HG03045 (cell line): ENCODE results near the gene L3MBTL2.
"Not testable (repeated sequence)": the region's sequence is repeated elsewhere in the genome, so short reads cannot be mapped to it uniquely, and the experiment has no call there.

Experiments used
- ATAC-seq: cut with Tn5 transposase; IDR thresholded peaks from one replicate; pipeline ENCODE4 v1.9.1; 2021; ENCODE audit warnings: mild to moderate bottlenecking, moderate library complexity; ENCODE audit not compliant: unreplicated experiment

The L3MBTL2 gene

GRCh38 chr22:41240377-41241132 lies 35.4 kb downstream of the L3MBTL2 start, which contains the start of gene CHADL:
Gene CHADL (minus strand): TSS chr22:41240931. CDS start chr22:41240881, 50 bp downstream.
- ATAC-seq: no peak

GRCh38 chr22:41241133-41241676 lies 36.1 kb downstream of the L3MBTL2 start:
- no peak for ATAC-seq

GRCh38 chr22:41242396-41243117 lies 37.4 kb downstream of the L3MBTL2 start:
- ATAC-seq: no peak

- ATAC-seq: no peak
These were observed 38.2 kb downstream of the L3MBTL2 start for GRCh38 chr22:41243361-41243760.

- ATAC-seq: no peak
These were observed 40.9 kb downstream of the L3MBTL2 start for GRCh38 chr22:41245917-41246499.

- no peak for ATAC-seq
These were observed 42.6 kb downstream of the L3MBTL2 start for GRCh38 chr22:41247703-41248102.

GRCh38 chr22:41248314-41248713 lies 43.2 kb downstream of the L3MBTL2 start:
- no peak for ATAC-seq

- no peak for ATAC-seq
These were observed 43.6 kb downstream of the L3MBTL2 start for GRCh38 chr22:41248758-41249157.

- ATAC-seq: no peak
These were observed 44.3 kb downstream of the L3MBTL2 start for GRCh38 chr22:41249442-41249841.

- no peak for ATAC-seq
These were observed 45.0 kb downstream of the L3MBTL2 start for GRCh38 chr22:41250127-41250526.

GRCh38 chr22:41252365-41252764 lies 47.3 kb downstream of the L3MBTL2 start:
- no peak for ATAC-seq

GRCh38 chr22:41254230-41254629 lies 49.1 kb downstream of the L3MBTL2 start:
- no peak for ATAC-seq

GRCh38 chr22:41256254-41257253 lies 51.4 kb downstream of the L3MBTL2 start:
- ATAC-seq: no peak

GRCh38 chr22:41257696-41258095 lies 52.6 kb downstream of the L3MBTL2 start:
- no peak for ATAC-seq

GRCh38 chr22:41259756-41260155 lies 54.6 kb downstream of the L3MBTL2 start:
- ATAC-seq: not testable (repeated sequence)

- no peak for ATAC-seq
These were observed 55.8 kb downstream of the L3MBTL2 start for GRCh38 chr22:41260871-41261270.

- ATAC-seq: no peak
These were observed 56.6 kb downstream of the L3MBTL2 start for GRCh38 chr22:41261541-41262249.

GRCh38 chr22:41262250-41262765 lies 57.2 kb downstream of the L3MBTL2 start:
- no peak for ATAC-seq

- ATAC-seq: no peak
These were observed 58.6 kb downstream of the L3MBTL2 start for GRCh38 chr22:41263704-41264103.
